SK-N-SH (cell line): ENCODE results near the gene SLC39A9.
"Not testable (repeated sequence)": the region's sequence is repeated elsewhere in the genome, so short reads cannot be mapped to it uniquely, and the experiment has no call there.

Experiments
- CTCF ChIP-seq: fragments of 200-600 bp; sonication (generic); IDR thresholded peaks from 2 replicates; pipeline ENCODE4 v1.6.1; 2017; ENCODE audit warnings: antibody characterized with exemption, mild to moderate bottlenecking, moderate library complexity
- EP300 ChIP-seq, 2 experiments: IDR thresholded peaks; 2 replicates each; pipeline versions ENCODE4 v1.4.0 to v1.6.1; 2012; ENCODE audit warnings: borderline replicate concordance in 1 of 2, low read depth in 1 of 2, low read length in 1 of 2
- EZH2phosphoT487 ChIP-seq: fragments of 200-600 bp; sonication (generic); IDR thresholded peaks from 2 replicates; pipeline ENCODE4 v1.6.1; 2017; ENCODE audit warnings: low read depth, mixed run types, mild to moderate bottlenecking, antibody characterized with exemption, moderate library complexity, borderline replicate concordance
- FOXJ3 ChIP-seq: sonication (generic); formaldehyde crosslinking; IDR thresholded peaks from 2 replicates; pipeline ENCODE4 v1.5.1; 2020; ENCODE audit warnings: mild to moderate bottlenecking, missing genetic modification reagents
- FOXM1 ChIP-seq: IDR thresholded peaks from 2 replicates; pipeline ENCODE4 v1.4.0; 2012; ENCODE audit warnings: low read depth, mild to moderate bottlenecking
- IRF3 ChIP-seq: fragments of 150-350 bp; IDR thresholded peaks from 2 replicates; pipeline ENCODE4 v1.6.1; 2016; ENCODE audit warnings: mild to moderate bottlenecking, low read depth, low read length
- MXI1 ChIP-seq: IDR thresholded peaks from 2 replicates; pipeline ENCODE4 v1.6.1; 2012; ENCODE audit warnings: mild to moderate bottlenecking, low read depth, low read length, improper control_type of control experiment
- NFIC ChIP-seq: IDR thresholded peaks from 2 replicates; pipeline ENCODE4 v1.4.0; 2012; ENCODE audit warnings: borderline replicate concordance
- POLR2AphosphoS5 ChIP-seq: IDR thresholded peaks from 2 replicates; pipeline ENCODE4 v1.6.1; 2012; ENCODE audit warnings: low read depth, low read length
- RCOR1 ChIP-seq: fragments of 150-350 bp; IDR thresholded peaks from 2 replicates; pipeline ENCODE4 v1.6.1; 2017; ENCODE audit warnings: antibody characterized with exemption, low read length
- REST ChIP-seq: IDR thresholded peaks from 2 replicates; pipeline ENCODE4 v1.6.1; 2012; ENCODE audit warnings: mild to moderate bottlenecking, low read depth, low read length, moderate library complexity
- SMC3 ChIP-seq: IDR thresholded peaks from 2 replicates; pipeline ENCODE4 v1.6.1; 2012; ENCODE audit warnings: low read depth, low read length, improper control_type of control experiment
- TEAD4 ChIP-seq: IDR thresholded peaks from 2 replicates; pipeline ENCODE4 v1.4.0; 2012; ENCODE audit warnings: mild to moderate bottlenecking, borderline replicate concordance; ENCODE audit not compliant: insufficient read depth
- USF2 ChIP-seq: fragments of 150-350 bp; IDR thresholded peaks from 2 replicates; pipeline ENCODE4 v1.6.1; 2017; ENCODE audit warnings: antibody characterized with exemption, low read length, low read depth, borderline replicate concordance

- not testable (repeated sequence) for TF ChIP-seq CTCF; EP300 (IDR thresholded peaks at IDR 0.05; ENCODE audit: borderline replicate concordance in 1 of 2, low read depth in 1 of 2, low read length in 1 of 2); TEAD4; EZH2phosphoT487; REST; FOXM1; POLR2AphosphoS5; USF2; RCOR1; NFIC; SMC3; FOXJ3 (CRISPR knock-in tag); MXI1; IRF3
Observed at GRCh38 chr14:69478055-69478454, 79.6 kb downstream of the SLC39A9 start.
